HL-60 (cell line): ENCODE results near the gene GAS5.

Experiments
- GABPA ChIP-seq: IDR thresholded peaks from 2 replicates; pipeline ENCODE4 v1.6.1; 2012; ENCODE audit warnings: low read depth
- POLR2AphosphoS5 ChIP-seq: IDR thresholded peaks from 2 replicates; pipeline ENCODE4 v1.6.1; 2012; ENCODE audit warnings: low read depth
- TF ChIP-seq, protein P1 (sequence below): IDR thresholded peaks from one replicate; pipeline ENCODE4 v1.5.1; 2011; ENCODE audit warnings: low read length, control low read depth, inconsistent platforms; ENCODE audit not compliant: insufficient read depth
- TF ChIP-seq, protein P2 (sequence below): IDR thresholded peaks from 2 replicates; pipeline ENCODE4 v1.6.1; 2012; ENCODE audit warnings: low read depth; ENCODE audit not compliant: insufficient replicate concordance

DNA sequence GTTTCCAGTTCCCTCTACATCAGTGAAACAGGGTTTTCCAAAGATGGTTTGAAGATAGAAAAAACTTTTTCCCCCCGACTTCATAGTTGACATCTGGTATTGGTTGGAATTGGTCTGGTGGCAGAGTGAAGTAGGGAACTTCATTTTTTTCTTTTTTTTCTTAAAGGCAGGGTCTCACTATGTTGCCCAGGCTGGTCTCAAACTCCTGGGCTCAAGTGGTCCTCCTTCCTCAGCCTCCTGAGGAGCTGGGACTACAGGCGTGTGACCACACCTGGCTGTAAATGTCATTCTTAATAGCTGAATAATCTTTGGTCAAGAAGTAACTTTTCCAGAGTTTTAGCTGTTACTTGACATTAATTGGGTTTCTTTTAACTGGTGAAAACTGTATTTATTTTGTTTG, 22.1 kb upstream of the GAS5 start:
- TF ChIP-seq, protein P1, sequence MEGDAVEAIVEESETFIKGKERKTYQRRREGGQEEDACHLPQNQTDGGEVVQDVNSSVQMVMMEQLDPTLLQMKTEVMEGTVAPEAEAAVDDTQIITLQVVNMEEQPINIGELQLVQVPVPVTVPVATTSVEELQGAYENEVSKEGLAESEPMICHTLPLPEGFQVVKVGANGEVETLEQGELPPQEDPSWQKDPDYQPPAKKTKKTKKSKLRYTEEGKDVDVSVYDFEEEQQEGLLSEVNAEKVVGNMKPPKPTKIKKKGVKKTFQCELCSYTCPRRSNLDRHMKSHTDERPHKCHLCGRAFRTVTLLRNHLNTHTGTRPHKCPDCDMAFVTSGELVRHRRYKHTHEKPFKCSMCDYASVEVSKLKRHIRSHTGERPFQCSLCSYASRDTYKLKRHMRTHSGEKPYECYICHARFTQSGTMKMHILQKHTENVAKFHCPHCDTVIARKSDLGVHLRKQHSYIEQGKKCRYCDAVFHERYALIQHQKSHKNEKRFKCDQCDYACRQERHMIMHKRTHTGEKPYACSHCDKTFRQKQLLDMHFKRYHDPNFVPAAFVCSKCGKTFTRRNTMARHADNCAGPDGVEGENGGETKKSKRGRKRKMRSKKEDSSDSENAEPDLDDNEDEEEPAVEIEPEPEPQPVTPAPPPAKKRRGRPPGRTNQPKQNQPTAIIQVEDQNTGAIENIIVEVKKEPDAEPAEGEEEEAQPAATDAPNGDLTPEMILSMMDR: no peak
- TF ChIP-seq, protein P2, sequence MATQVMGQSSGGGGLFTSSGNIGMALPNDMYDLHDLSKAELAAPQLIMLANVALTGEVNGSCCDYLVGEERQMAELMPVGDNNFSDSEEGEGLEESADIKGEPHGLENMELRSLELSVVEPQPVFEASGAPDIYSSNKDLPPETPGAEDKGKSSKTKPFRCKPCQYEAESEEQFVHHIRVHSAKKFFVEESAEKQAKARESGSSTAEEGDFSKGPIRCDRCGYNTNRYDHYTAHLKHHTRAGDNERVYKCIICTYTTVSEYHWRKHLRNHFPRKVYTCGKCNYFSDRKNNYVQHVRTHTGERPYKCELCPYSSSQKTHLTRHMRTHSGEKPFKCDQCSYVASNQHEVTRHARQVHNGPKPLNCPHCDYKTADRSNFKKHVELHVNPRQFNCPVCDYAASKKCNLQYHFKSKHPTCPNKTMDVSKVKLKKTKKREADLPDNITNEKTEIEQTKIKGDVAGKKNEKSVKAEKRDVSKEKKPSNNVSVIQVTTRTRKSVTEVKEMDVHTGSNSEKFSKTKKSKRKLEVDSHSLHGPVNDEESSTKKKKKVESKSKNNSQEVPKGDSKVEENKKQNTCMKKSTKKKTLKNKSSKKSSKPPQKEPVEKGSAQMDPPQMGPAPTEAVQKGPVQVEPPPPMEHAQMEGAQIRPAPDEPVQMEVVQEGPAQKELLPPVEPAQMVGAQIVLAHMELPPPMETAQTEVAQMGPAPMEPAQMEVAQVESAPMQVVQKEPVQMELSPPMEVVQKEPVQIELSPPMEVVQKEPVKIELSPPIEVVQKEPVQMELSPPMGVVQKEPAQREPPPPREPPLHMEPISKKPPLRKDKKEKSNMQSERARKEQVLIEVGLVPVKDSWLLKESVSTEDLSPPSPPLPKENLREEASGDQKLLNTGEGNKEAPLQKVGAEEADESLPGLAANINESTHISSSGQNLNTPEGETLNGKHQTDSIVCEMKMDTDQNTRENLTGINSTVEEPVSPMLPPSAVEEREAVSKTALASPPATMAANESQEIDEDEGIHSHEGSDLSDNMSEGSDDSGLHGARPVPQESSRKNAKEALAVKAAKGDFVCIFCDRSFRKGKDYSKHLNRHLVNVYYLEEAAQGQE: no peak
- TF ChIP-seq POLR2AphosphoS5: no peak
- TF ChIP-seq GABPA: no peak
